SK-N-SH (cell line): Measurements from ENCODE around the gene STARD13. TPM values are rescaled to one million over a fixed set of nuclear protein-coding genes. Genes with fewer than 3 reads are reported as not detected.
A peak's percentile ranks its signal among the peaks of the same experiment; 100 is the strongest.

Experiments used
- CTCF ChIA-PET: fragments of 300-600, 350-600 bp; formaldehyde crosslinking; extraction: SDS; loops from one replicate; lab custom pipeline; 2021; lab: Yijun Ruan, JAX
- POLR2A ChIA-PET: fragments of 350-600 bp; sonication (Branson Sonifier 250); formaldehyde crosslinking; extraction: SDS; loops from one replicate; lab custom pipeline; 2020; ENCODE audit warnings: antibody characterized with exemption, inconsistent platforms; lab: Yijun Ruan, JAX
- DNase-seq: peaks from one replicate; pipeline ENCODE4 v3.0.0; 2012
- H2AFZ ChIP-seq: fragments of 200-600 bp; sonication (generic); 2 replicates; pipeline ENCODE4 v1.8.1; 2016; ENCODE audit warnings: antibody characterized with exemption, mild to moderate bottlenecking, low read depth
- H3F3A ChIP-seq: fragments of 200-600 bp; sonication (generic); replicated peaks from 2 replicates; pipeline ENCODE3; 2016; ENCODE audit warnings: antibody characterized with exemption, mild to moderate bottlenecking; ENCODE audit not compliant: insufficient read depth
- H3K27ac ChIP-seq, 2 experiments: fragments of 200-500 bp in 1 of 2; fragments of 200-600 bp in 1 of 2; sonication (Bioruptor generic) in 1 of 2; sonication (generic), shearing (Covaris generic) in 1 of 2; 2 replicates each; pipeline versions ENCODE4 v1.5.1 to v1.6.1; 2014 to 2016; ENCODE audit warnings: low read depth in 2 of 2, inconsistent platforms in 1 of 2, low read length in 1 of 2, mild to moderate bottlenecking in 1 of 2, mixed read lengths in 1 of 2
- H3K27me3 ChIP-seq: fragments of 200-600 bp; sonication (generic), shearing (Covaris generic); 2 replicates; pipeline ENCODE4 v1.6.1; 2016; ENCODE audit warnings: mixed run types; ENCODE audit not compliant: insufficient read depth
- H3K36me3 ChIP-seq, 2 experiments: fragments of 200-500 bp in 1 of 2; fragments of 200-600 bp in 1 of 2; sonication (Bioruptor generic) in 1 of 2; sonication (generic) in 1 of 2; replicated peaks in 1 of 2; 2 replicates each; pipeline versions ENCODE3 to v1.5.1; 2014 to 2016; ENCODE audit warnings: low read length in 1 of 2, mild to moderate bottlenecking in 1 of 2; ENCODE audit not compliant: insufficient read depth in 2 of 2, control insufficient read depth in 1 of 2
- H3K4me1 ChIP-seq, 2 experiments: fragments of 200-500 bp in 1 of 2; fragments of 200-600 bp in 1 of 2; sonication (Bioruptor generic) in 1 of 2; sonication (generic), shearing (Covaris generic) in 1 of 2; 2 replicates each; pipeline versions ENCODE4 v1.5.1 to v1.6.1; 2014 to 2016; ENCODE audit warnings: low read depth in 1 of 2, low read length in 1 of 2, mixed run types in 1 of 2; ENCODE audit not compliant: insufficient read depth in 2 of 2, control insufficient read depth in 1 of 2
- H3K4me2 ChIP-seq: fragments of 200-600 bp; sonication (generic), shearing (Covaris generic); 2 replicates; pipeline ENCODE4 v1.6.1; 2017; ENCODE audit warnings: mixed run types
- H3K4me3 ChIP-seq, 2 experiments: fragments of 200-500 bp in 1 of 2; fragments of 200-600 bp in 1 of 2; sonication (Bioruptor generic) in 1 of 2; sonication (generic), shearing (Covaris generic) in 1 of 2; 2 replicates each; pipeline versions ENCODE4 v1.5.1 to v1.8.1; 2014 to 2016; ENCODE audit warnings: low read depth in 2 of 2, inconsistent platforms in 1 of 2, low read length in 1 of 2, mild to moderate bottlenecking in 1 of 2, mixed read lengths in 1 of 2, moderate library complexity in 1 of 2
- H3K79me2 ChIP-seq: fragments of 200-600 bp; sonication (generic); 2 replicates; pipeline ENCODE4 v1.8.1; 2017; ENCODE audit warnings: mild to moderate bottlenecking; ENCODE audit not compliant: insufficient read depth
- H3K9ac ChIP-seq: fragments of 200-600 bp; sonication (generic); 2 replicates; pipeline ENCODE4 v1.6.1; 2017; ENCODE audit warnings: mixed run types
- H3K9me2 ChIP-seq: fragments of 200-600 bp; sonication (generic); 2 replicates; pipeline ENCODE4 v1.6.1; 2017; ENCODE audit warnings: mixed run types
- H3K9me3 ChIP-seq: fragments of 200-600 bp; sonication (generic); 2 replicates; pipeline ENCODE4 v1.6.1; 2017; ENCODE audit warnings: mixed run types, mild to moderate bottlenecking, moderate library complexity
- H4K20me1 ChIP-seq: fragments of 200-600 bp; sonication (generic); 2 replicates; pipeline ENCODE4 v1.6.1; 2017; ENCODE audit warnings: mild to moderate bottlenecking, mixed run types; ENCODE audit not compliant: insufficient read depth
- ELF1 ChIP-seq: IDR thresholded peaks from 2 replicates; pipeline ENCODE4 v1.4.0; 2012
- EP300 ChIP-seq, 2 experiments: IDR thresholded peaks; 2 replicates each; pipeline versions ENCODE4 v1.4.0 to v1.6.1; 2012; ENCODE audit warnings: borderline replicate concordance in 1 of 2, low read depth in 1 of 2, low read length in 1 of 2
- EZH2phosphoT487 ChIP-seq: fragments of 200-600 bp; sonication (generic); IDR thresholded peaks from 2 replicates; pipeline ENCODE4 v1.6.1; 2017; ENCODE audit warnings: low read depth, mixed run types, mild to moderate bottlenecking, antibody characterized with exemption, moderate library complexity, borderline replicate concordance
- GABPA ChIP-seq: IDR thresholded peaks from 2 replicates; pipeline ENCODE4 v1.4.0; 2012; ENCODE audit warnings: low read depth, mild to moderate bottlenecking
- IRF3 ChIP-seq: fragments of 150-350 bp; IDR thresholded peaks from 2 replicates; pipeline ENCODE4 v1.6.1; 2016; ENCODE audit warnings: mild to moderate bottlenecking, low read depth, low read length
- NFIC ChIP-seq: IDR thresholded peaks from 2 replicates; pipeline ENCODE4 v1.4.0; 2012; ENCODE audit warnings: borderline replicate concordance
- PBX3 ChIP-seq: IDR thresholded peaks from 2 replicates; pipeline ENCODE4; 2012
- RFX5 ChIP-seq: IDR thresholded peaks from 2 replicates; pipeline ENCODE4 v1.6.1; 2012; ENCODE audit warnings: mild to moderate bottlenecking, improper control_type of control experiment, low read length
- RXRA ChIP-seq: IDR thresholded peaks from 2 replicates; pipeline ENCODE4 v1.4.0; 2012; ENCODE audit warnings: low read depth, mild to moderate bottlenecking, borderline replicate concordance
- SIN3A ChIP-seq: IDR thresholded peaks from 2 replicates; pipeline ENCODE4 v1.6.1; 2012; ENCODE audit warnings: low read depth, mild to moderate bottlenecking, low read length, moderate library complexity, borderline replicate concordance
- TAF1 ChIP-seq: IDR thresholded peaks from 2 replicates; pipeline ENCODE4 v1.6.1; 2012; ENCODE audit warnings: low read depth, mild to moderate bottlenecking, low read length, moderate library complexity, borderline replicate concordance
- TCF12 ChIP-seq: IDR thresholded peaks from 2 replicates; pipeline ENCODE4 v1.4.0; 2012
- YY1 ChIP-seq: IDR thresholded peaks from 2 replicates; pipeline ENCODE4 v1.4.0; 2012; ENCODE audit warnings: low read depth, mild to moderate bottlenecking
- ZBTB33 ChIP-seq: IDR thresholded peaks from 2 replicates; pipeline ENCODE4 v1.4.0; 2012; ENCODE audit warnings: low read depth, borderline replicate concordance
- WGBS: methylation state at CpG from one replicate; pipeline ENCODE4 v1.1.6; 2017; ENCODE audit warnings: low lambda C conversion rate; 5-methylcytosine and 5-hydroxymethylcytosine counted together
- polyA plus RNA-seq, 3 experiments: library from polyadenylated mRNA; depleted of rRNA; stranded (reverse); fragments of >200 nt; gene quantifications; 2 replicates each; pipeline ENCODE4 v1.2.3, GENCODE V29; 2012

The STARD13 gene
- polyA plus RNA-seq, 1 of the 3 experiments (the other 2 are of a cell fraction): 5.7 TPM

GRCh38 chr13:33277946-33278345, 7.6 kb downstream of the STARD13 start:
- no peaks in the 10 kb centered on the region for H3K9me2 ChIP-seq
- no peaks in the 10 kb centered on the region for H4K20me1 ChIP-seq
- ChIA-PET CTCF (interaction anchor here (0.7 to 0.9 kb wide), 2 partner anchors 9 to 49 kb away, joined by 3 read pairs; no protein-coding TSS in a partner anchor), POLR2A (no interaction called here)
- H3K36me3 ChIP-seq: peaks cover 0 to 3% of the 10 kb centered on the region in 2 experiments
- H3K27ac ChIP-seq: no peak overlapping the region
- DNase-seq: no peak
- no peaks in the 10 kb centered on the region for H3K27me3 ChIP-seq
- peaks cover 47% of the 10 kb centered on the region for H3F3A ChIP-seq
- 95% methylated on average over 1 of the region's 1 CpG for WGBS
- H3K4me2 ChIP-seq: no peak overlapping the region
- peaks cover 86% of the 10 kb centered on the region for H3K79me2 ChIP-seq
- H3K9ac ChIP-seq: no peak overlapping the region
- no peak overlapping the region for H2AFZ ChIP-seq
- peaks cover 3 to 85% of the 10 kb centered on the region in 2 experiments for H3K4me1 ChIP-seq
- no peaks in the 10 kb centered on the region for H3K9me3 ChIP-seq
- TF ChIP-seq YY1 (no peak), RXRA (no peak), GABPA (no peak), TAF1 (no peak), SIN3A (no peak), NFIC (no peak)
- no peak overlapping the region for H3K4me3 ChIP-seq

- peaks cover 0 to 3% of the 10 kb centered on the region in 2 experiments for H3K36me3 ChIP-seq
- peak overlapping the region; percentile 40 to 41; a peak in 1 of 4 replicates for H3K27ac ChIP-seq
- peaks cover 87% of the 10 kb centered on the region for H3K79me2 ChIP-seq
- no peak overlapping the region for H2AFZ ChIP-seq
- 98% methylated on average over 4 of the region's 4 CpGs for WGBS
- ChIA-PET POLR2A (no interaction called here), CTCF (interaction anchor here (0.7 kb wide), 1 partner anchor 48 kb away, joined by 3 read pairs; no protein-coding TSS in a partner anchor)
- H3K27me3 ChIP-seq: no peaks in the 10 kb centered on the region
- H3K4me1 ChIP-seq: peaks cover 3 to 86% of the 10 kb centered on the region in 2 experiments
- peaks cover 40% of the 10 kb centered on the region for H3F3A ChIP-seq
- H3K9me3 ChIP-seq: no peaks in the 10 kb centered on the region
- no peak for DNase-seq
- no peaks in the 10 kb centered on the region for H3K9me2 ChIP-seq
- no peaks in the 10 kb centered on the region for H4K20me1 ChIP-seq
- no peak overlapping the region for H3K4me3 ChIP-seq
- no peak overlapping the region for H3K9ac ChIP-seq
- no peak overlapping the region for H3K4me2 ChIP-seq
- TF ChIP-seq ELF1 (no peak), EZH2phosphoT487 (no peak), RFX5 (no peak), ZBTB33 (no peak), RXRA (no peak), PBX3 (no peak), IRF3 (no peak), EP300 (IDR thresholded peaks at IDR 0.05; ENCODE audit: borderline replicate concordance in 1 of 2, low read depth in 1 of 2, low read length in 1 of 2) (no peak), TCF12 (no peak)
- TF ChIP-seq, all 33 proteins: peak for 0
These were observed 8.4 kb downstream of the STARD13 start for GRCh38 chr13:33277037-33277740.
